SK-N-MC (cell line): ENCODE data around the gene GALNT18.

Experiments
- DNase-seq: peaks from one replicate; pipeline ENCODE4 v3.0.0-alpha.2; 2011; ENCODE audit warnings: low read depth, low spot score
- H3K27ac ChIP-seq: fragments of 200-600 bp; sonication (generic); 2 replicates; pipeline ENCODE4 v1.5.1; 2016; ENCODE audit warnings: mixed run types
- H3K36me3 ChIP-seq: fragments of 200-600 bp; sonication (generic); 2 replicates; pipeline ENCODE4 v1.6.1; 2017; ENCODE audit warnings: antibody characterized with exemption, low read length, mixed read lengths; ENCODE audit not compliant: insufficient read depth
- H3K4me3 ChIP-seq: fragments of 200-600 bp; sonication (generic); 2 replicates; pipeline ENCODE4 v1.5.1; 2016
- H3K9ac ChIP-seq: fragments of 200-600 bp; sonication (generic); 2 replicates; pipeline ENCODE4 v1.8.0; 2017; ENCODE audit warnings: mixed run types, mixed read lengths; ENCODE audit not compliant: insufficient read length
- H3K9me3 ChIP-seq: fragments of 200-600 bp; sonication (generic); 2 replicates; pipeline ENCODE4 v1.6.1; 2017; ENCODE audit warnings: low read depth, mild to moderate bottlenecking, antibody characterized with exemption, low read length, moderate library complexity, mixed read lengths
- EZH2 ChIP-seq: fragments of 200-600 bp; sonication (generic); IDR thresholded peaks from one replicate; pipeline ENCODE4 v1.6.1; 2017; ENCODE audit warnings: antibody characterized with exemption
- FOXP2 ChIP-seq: optimal IDR thresholded peaks from 2 replicates; pipeline ENCODE3; 2011; ENCODE audit warnings: mild to moderate bottlenecking, moderate library complexity; ENCODE audit not compliant: insufficient read depth; ENCODE audit errors: extremely low read length, control extremely low read depth
- POLR2AphosphoS5 ChIP-seq: IDR thresholded peaks from 2 replicates; pipeline ENCODE4 v1.6.1; 2012; ENCODE audit warnings: mild to moderate bottlenecking, low read depth, low read length, borderline replicate concordance

GALNT18 gene

DNA sequence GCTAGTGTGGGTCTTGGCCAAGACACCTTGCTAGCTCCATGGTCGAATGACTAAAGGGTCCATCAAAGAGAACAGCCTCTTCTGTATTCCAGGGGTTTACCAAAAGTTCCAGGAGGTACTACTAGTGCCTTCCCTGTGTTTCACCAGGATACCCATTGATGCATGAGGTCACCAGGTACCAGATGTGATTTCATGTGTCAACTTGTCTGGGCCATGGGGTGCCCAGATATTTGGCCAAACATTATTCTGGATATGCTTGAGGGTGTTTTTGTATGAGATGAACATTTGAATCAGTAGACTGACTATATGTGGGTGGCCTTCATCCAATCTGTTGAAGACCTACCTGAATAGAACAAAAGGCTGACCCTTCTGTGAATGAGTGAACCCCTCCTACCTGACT, 92.8 kb downstream of the GALNT18 start:
- H3K9me3 ChIP-seq: no peaks in the 10 kb centered on the region
- TF ChIP-seq FOXP2: no peak
- TF ChIP-seq POLR2AphosphoS5: no peak
- no peak for TF ChIP-seq EZH2
- H3K36me3 ChIP-seq: no peaks in the 10 kb centered on the region
- H3K4me3 ChIP-seq: no peak overlapping the region
- no peak overlapping the region for H3K9ac ChIP-seq
- no peak overlapping the region for H3K27ac ChIP-seq
- DNase-seq: no peak

- H3K9ac ChIP-seq: no peak overlapping the region
- no peak overlapping the region for H3K27ac ChIP-seq
- no peak for DNase-seq
- no peak overlapping the region for H3K4me3 ChIP-seq
- TF ChIP-seq FOXP2: no peak
- no peaks in the 10 kb centered on the region for H3K36me3 ChIP-seq
- H3K9me3 ChIP-seq: no peaks in the 10 kb centered on the region
These were observed 96.5 kb downstream of the GALNT18 start for GRCh38 chr11:11525283-11525682.

DNA sequence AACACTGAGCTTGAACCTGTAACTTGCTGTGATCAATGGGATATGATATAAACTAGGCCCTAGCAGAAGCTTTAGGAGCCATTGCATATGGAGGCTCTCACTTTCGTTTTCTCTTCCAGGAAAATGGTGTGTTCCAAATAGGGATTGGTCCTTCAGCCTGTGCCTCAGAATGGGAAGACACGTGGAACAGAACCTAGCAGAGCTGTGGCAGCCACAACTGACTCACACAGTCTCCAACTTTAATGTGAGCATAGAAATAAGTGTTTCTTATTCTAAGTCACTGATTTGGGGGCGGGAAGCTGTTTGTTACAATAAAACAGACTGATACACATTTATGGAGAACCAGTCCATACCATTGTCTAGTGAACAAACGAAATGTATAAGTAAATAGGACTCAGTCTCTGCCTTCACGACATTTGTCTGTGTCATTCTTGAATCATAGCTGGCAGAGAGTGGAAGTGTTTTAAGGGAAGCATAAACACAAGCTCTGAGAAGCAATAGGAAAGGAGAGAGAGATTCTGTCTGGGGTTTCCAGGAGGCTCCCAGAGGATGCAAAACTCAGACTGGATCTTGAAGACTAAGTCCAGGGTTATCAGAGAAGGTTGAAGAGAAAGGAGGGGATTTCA, 97.3 kb downstream of the GALNT18 start:
- no peak overlapping the region for H3K9ac ChIP-seq
- no peak for DNase-seq
- H3K4me3 ChIP-seq: no peak overlapping the region
- no peak overlapping the region for H3K27ac ChIP-seq
- H3K36me3 ChIP-seq: no peaks in the 10 kb centered on the region
- H3K9me3 ChIP-seq: no peaks in the 10 kb centered on the region
- no peak for TF ChIP-seq EZH2
- no peak for TF ChIP-seq FOXP2
- no peak for TF ChIP-seq POLR2AphosphoS5

- Histone ChIP-seq H3K36me3 (no peaks in the 10 kb centered on the region), H3K9me3 (no peaks in the 10 kb centered on the region), H3K9ac (no peak overlapping the region), H3K4me3 (no peak overlapping the region), H3K27ac (no peak overlapping the region)
- TF ChIP-seq POLR2AphosphoS5 (no peak), FOXP2 (no peak), EZH2 (no peak)
- no peak for DNase-seq
These were observed 99.2 kb downstream of the GALNT18 start for GRCh38 chr11:11522591-11522990.

- Histone ChIP-seq H3K9ac (no peak overlapping the region), H3K27ac (no peak overlapping the region), H3K9me3 (no peaks in the 10 kb centered on the region), H3K36me3 (no peaks in the 10 kb centered on the region), H3K4me3 (no peak overlapping the region)
- no peak for TF ChIP-seq EZH2
- no peak for TF ChIP-seq FOXP2
- no peak for DNase-seq
These were observed 100.4 kb downstream of the GALNT18 start for GRCh38 chr11:11521306-11522002.

GRCh38 chr11:11520231-11521015, 101.4 kb downstream of the GALNT18 start:
- H3K27ac ChIP-seq: no peak overlapping the region

DNA sequence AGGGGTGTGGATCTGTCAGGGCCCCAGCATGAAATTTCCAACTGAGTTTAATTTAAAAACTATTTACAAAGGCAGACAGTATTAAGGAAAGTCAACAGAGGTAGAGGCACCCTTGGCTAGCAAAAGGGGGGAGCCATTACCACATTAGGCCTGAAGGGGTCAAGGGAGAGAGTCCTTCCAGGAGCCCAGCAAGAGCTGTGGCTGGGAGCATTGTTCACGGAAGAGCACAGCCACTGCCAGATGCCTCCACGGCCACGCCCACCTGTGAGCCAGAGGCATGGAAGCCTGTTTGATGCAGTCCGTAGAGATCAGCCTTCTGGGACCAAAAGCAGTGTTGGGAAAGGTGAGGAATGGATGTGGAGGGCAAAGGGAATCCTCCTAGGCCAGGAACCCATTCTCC, 102.6 kb downstream of the GALNT18 start:
- H3K9me3 ChIP-seq: no peaks in the 10 kb centered on the region
- H3K27ac ChIP-seq: no peak overlapping the region
- TF ChIP-seq EZH2 (no peak), FOXP2 (no peak), POLR2AphosphoS5 (no peak)
- no peak overlapping the region for H3K4me3 ChIP-seq
- DNase-seq: no peak
- H3K36me3 ChIP-seq: no peaks in the 10 kb centered on the region
- no peak overlapping the region for H3K9ac ChIP-seq

More at GRCh38 chr11:11520231-11521015, 101.4 kb downstream of the GALNT18 start:
- Histone ChIP-seq H3K4me3 (no peak overlapping the region), H3K9ac (no peak overlapping the region), H3K9me3 (no peaks in the 10 kb centered on the region), H3K36me3 (no peaks in the 10 kb centered on the region)
- DNase-seq: no peak
- TF ChIP-seq FOXP2 (no peak), EZH2 (no peak), POLR2AphosphoS5 (no peak)

DNA sequence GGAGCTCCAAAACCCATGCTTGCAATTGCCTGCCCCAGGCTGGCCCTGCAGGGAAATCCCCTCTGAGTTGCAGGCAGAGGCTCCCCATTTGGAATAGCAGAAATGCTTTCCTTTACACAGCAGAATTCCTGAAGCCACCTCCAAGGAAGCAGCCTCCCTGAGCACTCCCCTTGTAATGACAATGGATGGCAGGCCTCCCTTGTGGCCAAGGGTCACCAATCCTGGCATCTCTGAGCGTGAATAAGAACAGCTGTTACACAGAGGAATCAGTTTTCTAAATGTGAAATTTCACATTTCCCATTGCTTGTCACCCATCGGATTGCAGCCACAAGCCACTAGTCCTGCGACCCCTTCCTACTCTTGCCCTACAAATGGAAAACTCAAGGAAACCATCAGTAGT, 107.6 kb downstream of the GALNT18 start:
- DNase-seq: no peak

More for the DNA sequence above, 107.6 kb downstream of the GALNT18 start:
- Histone ChIP-seq H3K27ac (no peak overlapping the region), H3K36me3 (no peaks in the 10 kb centered on the region), H3K4me3 (no peak overlapping the region), H3K9ac (no peak overlapping the region), H3K9me3 (no peaks in the 10 kb centered on the region)
- TF ChIP-seq POLR2AphosphoS5 (no peak), EZH2 (no peak), FOXP2 (no peak)
